NT2/D1 (cell line): ENCODE results near the gene SCN3B.

Experiments
- DNase-seq: peaks from one replicate; pipeline ENCODE4 v3.0.0-alpha.2; 2011; ENCODE audit warnings: low read depth, low spot score
- H3K27me3 ChIP-seq: 2 replicates; pipeline ENCODE4 v1.6.0; 2011; ENCODE audit warnings: mild to moderate bottlenecking; ENCODE audit not compliant: insufficient read length, insufficient read depth
- H3K36me3 ChIP-seq: 2 replicates; pipeline ENCODE4 v1.6.1; 2011; ENCODE audit warnings: mild to moderate bottlenecking, low read length, mixed read lengths; ENCODE audit not compliant: insufficient read depth, insufficient read length
- H3K4me1 ChIP-seq: 2 replicates; pipeline ENCODE4 v1.5.1; 2011; ENCODE audit not compliant: insufficient read depth, insufficient read length
- H3K4me3 ChIP-seq: 2 replicates; pipeline ENCODE4 v1.5.1; 2011; ENCODE audit warnings: low read depth; ENCODE audit not compliant: insufficient read length
- H3K9ac ChIP-seq: 2 replicates; pipeline ENCODE4 v1.6.0; 2011; ENCODE audit warnings: low read depth; ENCODE audit not compliant: insufficient read length
- H3K9me3 ChIP-seq: 2 replicates; pipeline ENCODE4 v1.5.1; 2011; ENCODE audit warnings: mild to moderate bottlenecking, low read length; ENCODE audit not compliant: insufficient read depth
- SUZ12 ChIP-seq: IDR thresholded peaks from 2 replicates; pipeline ENCODE4 v1.6.1; 2011; ENCODE audit not compliant: insufficient read length, insufficient read depth; ENCODE audit errors: extremely low read depth
- YY1 ChIP-seq: IDR thresholded peaks from 2 replicates; pipeline ENCODE4 v1.6.1; 2011; ENCODE audit not compliant: insufficient read length, insufficient read depth
- ZNF274 ChIP-seq: IDR thresholded peaks from 2 replicates; pipeline ENCODE4 v1.6.1; 2011; ENCODE audit warnings: mild to moderate bottlenecking, low read depth, low read length

SCN3B gene

DNA sequence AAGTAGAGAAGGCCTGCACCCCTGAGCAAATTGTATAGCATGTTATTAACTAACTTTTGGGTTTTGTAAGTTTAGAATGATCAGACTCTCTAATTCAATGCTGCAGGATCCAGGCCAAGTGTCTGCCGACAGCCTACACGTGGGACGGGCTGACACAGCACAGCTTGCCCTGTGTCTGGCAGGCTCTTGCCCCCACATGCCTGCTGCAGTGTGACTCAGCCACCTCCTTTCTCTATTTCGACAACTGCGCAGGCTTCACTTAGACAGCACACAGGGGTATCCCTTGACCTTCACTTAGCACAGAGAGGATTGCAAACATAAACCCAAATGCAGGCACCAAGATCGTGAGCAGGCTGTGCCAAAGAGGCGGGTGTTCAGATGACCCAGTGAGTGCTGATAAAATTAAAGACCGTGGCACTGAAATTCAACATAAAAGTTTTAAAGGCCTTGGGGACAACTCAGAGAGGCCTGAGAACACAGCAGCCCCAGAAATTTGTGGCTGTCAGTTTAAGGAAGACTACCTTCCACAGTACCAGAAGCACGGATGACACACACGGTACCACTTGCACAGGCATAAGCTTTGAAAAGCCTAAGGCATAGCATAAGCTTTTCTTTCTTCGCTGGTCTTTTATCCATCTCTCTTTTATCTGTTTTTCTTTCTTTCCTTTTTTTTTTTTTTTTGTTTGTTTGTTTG, 37.8 kb downstream of the SCN3B start:
- Histone ChIP-seq H3K27me3 (no peaks in the 10 kb centered on the region), H3K9me3 (no peaks in the 10 kb centered on the region), H3K9ac (no peak overlapping the region), H3K4me1 (peaks cover 3% of the 10 kb centered on the region), H3K4me3 (no peak overlapping the region), H3K36me3 (peaks cover 32% of the 10 kb centered on the region)
- TF ChIP-seq YY1 = no peak
- no peak for TF ChIP-seq ZNF274
- no peak for TF ChIP-seq SUZ12
- DNase-seq = no peak

GRCh38 chr11:123611698-123612097, 42.7 kb downstream of the SCN3B start:
- Histone ChIP-seq H3K4me3 (no peak overlapping the region), H3K9ac (no peak overlapping the region), H3K27me3 (no peaks in the 10 kb centered on the region), H3K4me1 (peaks cover 3% of the 10 kb centered on the region), H3K36me3 (peaks cover 54% of the 10 kb centered on the region), H3K9me3 (no peaks in the 10 kb centered on the region)
- peak; percentile 3 for DNase-seq
- TF ChIP-seq SUZ12 (no peak), ZNF274 (no peak), YY1 (no peak)

DNA sequence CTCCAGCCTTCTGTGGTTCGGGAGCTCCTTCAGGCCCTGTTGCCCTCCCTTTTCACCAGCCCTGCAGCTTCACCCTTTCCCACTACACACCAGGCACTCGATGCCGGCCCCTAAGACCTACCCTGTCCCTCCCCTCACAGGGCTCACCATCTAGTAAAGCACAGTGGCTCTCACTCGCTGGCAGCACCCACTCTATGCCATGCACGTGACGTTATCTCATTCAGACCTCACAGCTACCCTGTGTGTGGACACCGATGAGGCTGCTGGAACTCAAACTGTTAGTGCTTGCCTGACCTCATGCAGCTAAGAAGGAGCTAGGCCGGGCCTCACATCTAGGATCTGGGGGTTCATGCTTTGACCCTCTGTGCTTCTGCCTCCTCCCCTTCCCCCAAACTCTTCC, 45.5 kb downstream of the SCN3B start:
- Histone ChIP-seq H3K4me3 (no peak overlapping the region), H3K4me1 (peaks cover 3% of the 10 kb centered on the region), H3K9me3 (no peaks in the 10 kb centered on the region), H3K9ac (no peak overlapping the region), H3K27me3 (no peaks in the 10 kb centered on the region), H3K36me3 (peaks cover 60% of the 10 kb centered on the region)
- TF ChIP-seq ZNF274 (no peak), YY1 (no peak), SUZ12 (no peak)
- DNase-seq = no peak

GRCh38 chr11:123608371-123608770, 46.1 kb downstream of the SCN3B start:
- no peak for TF ChIP-seq SUZ12
- TF ChIP-seq ZNF274 = no peak
- TF ChIP-seq YY1 = no peak
- no peak overlapping the region for H3K4me3 ChIP-seq
- no peaks in the 10 kb centered on the region for H3K9me3 ChIP-seq
- no peak for DNase-seq
- H3K9ac ChIP-seq = no peak overlapping the region
- H3K27me3 ChIP-seq = no peaks in the 10 kb centered on the region
- peaks cover 3% of the 10 kb centered on the region for H3K4me1 ChIP-seq
- H3K36me3 ChIP-seq = peaks cover 56% of the 10 kb centered on the region

- Histone ChIP-seq H3K4me3 (no peak overlapping the region), H3K9ac (no peak overlapping the region), H3K27me3 (no peaks in the 10 kb centered on the region), H3K9me3 (no peaks in the 10 kb centered on the region), H3K4me1 (peaks cover 3% of the 10 kb centered on the region), H3K36me3 (peaks cover 51% of the 10 kb centered on the region)
- no peak for TF ChIP-seq SUZ12
- no peak for TF ChIP-seq ZNF274
- TF ChIP-seq YY1 = no peak
- DNase-seq = no peak
Observed at GRCh38 chr11:123607781-123608180, 46.6 kb downstream of the SCN3B start.

GRCh38 chr11:123603666-123604065, 50.8 kb downstream of the SCN3B start:
- no peak for DNase-seq
- Histone ChIP-seq H3K4me3 (no peak overlapping the region), H3K4me1 (peaks cover 2% of the 10 kb centered on the region), H3K27me3 (no peaks in the 10 kb centered on the region), H3K36me3 (peaks cover 36% of the 10 kb centered on the region), H3K9ac (no peak overlapping the region), H3K9me3 (no peaks in the 10 kb centered on the region)
- TF ChIP-seq ZNF274 = no peak
- no peak for TF ChIP-seq SUZ12
- TF ChIP-seq YY1 = no peak

- Histone ChIP-seq H3K9me3 (no peaks in the 10 kb centered on the region), H3K27me3 (no peaks in the 10 kb centered on the region), H3K36me3 (peaks cover 20% of the 10 kb centered on the region), H3K4me1 (peaks cover 2% of the 10 kb centered on the region), H3K9ac (no peak overlapping the region), H3K4me3 (no peak overlapping the region)
- no peak for DNase-seq
- TF ChIP-seq ZNF274 = no peak
- TF ChIP-seq SUZ12 = no peak
- no peak for TF ChIP-seq YY1
Observed at GRCh38 chr11:123601743-123602142, 52.7 kb downstream of the SCN3B start.

- peaks cover 17% of the 10 kb centered on the region for H3K36me3 ChIP-seq
- H3K4me3 ChIP-seq = no peak overlapping the region
- TF ChIP-seq SUZ12 = no peak
- no peak for TF ChIP-seq ZNF274
- no peaks in the 10 kb centered on the region for H3K9me3 ChIP-seq
- H3K9ac ChIP-seq = no peak overlapping the region
- H3K27me3 ChIP-seq = no peaks in the 10 kb centered on the region
- no peak for DNase-seq
- H3K4me1 ChIP-seq = peaks cover 2% of the 10 kb centered on the region
Observed at GRCh38 chr11:123601136-123601535, 53.3 kb downstream of the SCN3B start.
